NCI-H128 (cell line): ENCODE measurements around the gene C10orf71.

Source experiments
- DNase-seq: peaks from one replicate; lab custom pipeline; 2025; ENCODE audit not compliant: unreplicated experiment; lab: John Stamatoyannopoulos, UW

C10orf71 gene

GRCh38 chr10:49272251-49273081 lies 26.5 kb upstream of the C10orf71 start:
- no peak for DNase-seq

GRCh38 chr10:49273082-49273465 lies 25.9 kb upstream of the C10orf71 start:
- DNase-seq = no peak

- no peak for DNase-seq
Measured at GRCh38 chr10:49273626-49274025, 25.3 kb upstream of the C10orf71 start.

GRCh38 chr10:49274886-49275285 lies 24.1 kb upstream of the C10orf71 start:
- no peak for DNase-seq

GRCh38 chr10:49275896-49276295 lies 23.1 kb upstream of the C10orf71 start:
- no peak for DNase-seq

GRCh38 chr10:49276596-49276995 lies 22.4 kb upstream of the C10orf71 start:
- no peak for DNase-seq

- no peak for DNase-seq
Measured at GRCh38 chr10:49277973-49278372, 21.0 kb upstream of the C10orf71 start.

- no peak for DNase-seq
Measured at GRCh38 chr10:49278497-49278981, 20.4 kb upstream of the C10orf71 start.

GRCh38 chr10:49279015-49279880 lies 19.7 kb upstream of the C10orf71 start:
- no peak for DNase-seq

GRCh38 chr10:49280001-49280408 lies 19.0 kb upstream of the C10orf71 start:
- no peak for DNase-seq

GRCh38 chr10:49281461-49281860 lies 17.5 kb upstream of the C10orf71 start:
- no peak for DNase-seq

GRCh38 chr10:49282306-49282705 lies 16.7 kb upstream of the C10orf71 start:
- DNase-seq = no peak

GRCh38 chr10:49282879-49283341 lies 16.1 kb upstream of the C10orf71 start:
- DNase-seq = no peak

- no peak for DNase-seq
Measured at GRCh38 chr10:49283491-49283890, 15.5 kb upstream of the C10orf71 start.

GRCh38 chr10:49284356-49284755 lies 14.6 kb upstream of the C10orf71 start:
- no peak for DNase-seq

- DNase-seq = no peak
Measured at GRCh38 chr10:49285232-49285631, 13.7 kb upstream of the C10orf71 start.

- no peak for DNase-seq
Measured at GRCh38 chr10:49286686-49287085, 12.3 kb upstream of the C10orf71 start.

- DNase-seq = no peak
Measured at GRCh38 chr10:49287689-49288340, 11.2 kb upstream of the C10orf71 start.

- DNase-seq = no peak
Measured at GRCh38 chr10:49288341-49289065, 10.5 kb upstream of the C10orf71 start.

GRCh38 chr10:49289480-49289879 lies 9.5 kb upstream of the C10orf71 start:
- no peak for DNase-seq

GRCh38 chr10:49290131-49290530 lies 8.8 kb upstream of the C10orf71 start:
- no peak for DNase-seq
